Neural progenitor cell (in vitro differentiated cells): ENCODE results near the gene NAA15. TPM values are rescaled to one million over a fixed set of nuclear protein-coding genes. Genes with fewer than 3 reads are reported as not detected.

Source experiments
- DNase-seq: peaks from one replicate; pipeline ENCODE4 v3.0.0-alpha.2; 2016; ENCODE audit warnings: low spot score
- H2AFZ ChIP-seq: fragments of 200-600 bp; sonication (generic); replicated peaks from 2 replicates; pipeline ENCODE4 v1.6.1; 2016; ENCODE audit warnings: antibody characterized with exemption
- H3F3A ChIP-seq: fragments of 200-600 bp; sonication (generic); 2 replicates; pipeline ENCODE4 v1.6.1; 2016; ENCODE audit warnings: antibody characterized with exemption, low read depth
- H3K27ac ChIP-seq: fragments of 200-600 bp; sonication (generic); 2 replicates; pipeline ENCODE4 v1.5.1; 2016; ENCODE audit warnings: mild to moderate bottlenecking
- H3K27me3 ChIP-seq: fragments of 200-600 bp; sonication (generic); 2 replicates; pipeline ENCODE4 v1.6.1; 2016; ENCODE audit warnings: mild to moderate bottlenecking, moderate library complexity
- H3K36me3 ChIP-seq: fragments of 200-600 bp; sonication (generic); 2 replicates; pipeline ENCODE4 v1.5.1; 2016
- H3K4me1 ChIP-seq: fragments of 200-600 bp; sonication (generic); 2 replicates; pipeline ENCODE4 v1.6.1; 2016; ENCODE audit warnings: mixed run types
- H3K4me2 ChIP-seq: fragments of 200-600 bp; sonication (generic); 2 replicates; pipeline ENCODE4 v1.6.1; 2016
- H3K4me3 ChIP-seq: fragments of 200-600 bp; sonication (generic); 2 replicates; pipeline ENCODE4 v1.5.1; 2016
- H3K79me2 ChIP-seq: fragments of 200-600 bp; sonication (generic); 2 replicates; pipeline ENCODE4 v1.6.1; 2016; ENCODE audit warnings: low read depth
- H3K9ac ChIP-seq: fragments of 200-600 bp; sonication (generic); 2 replicates; pipeline ENCODE4 v1.6.1; 2016
- H3K9me3 ChIP-seq: fragments of 200-600 bp; sonication (generic); 2 replicates; pipeline ENCODE4 v1.5.1; 2016; ENCODE audit warnings: low read depth
- H4K20me1 ChIP-seq: fragments of 200-600 bp; sonication (generic); 2 replicates; pipeline ENCODE4 v1.6.1; 2016; ENCODE audit warnings: low read depth
- H3K27ac Mint-ChIP-seq: 3 replicates; pipeline ENCODE4 v1.8.0; 2021; ENCODE audit warnings: mixed read lengths
- H3K27me3 Mint-ChIP-seq: 2 replicates; pipeline ENCODE4 v1.8.0; 2022; ENCODE audit warnings: low read depth, mild to moderate bottlenecking, inconsistent platforms, moderate library complexity, mixed read lengths; ENCODE audit not compliant: insufficient read depth
- H3K36me3 Mint-ChIP-seq: 3 replicates; pipeline ENCODE4 v1.8.0; 2021; ENCODE audit warnings: mixed read lengths
- H3K4me1 Mint-ChIP-seq: 3 replicates; pipeline ENCODE4 v1.8.0; 2021; ENCODE audit warnings: mixed read lengths
- H3K4me3 Mint-ChIP-seq: 3 replicates; pipeline ENCODE4 v1.8.0; 2021; ENCODE audit warnings: mild to moderate bottlenecking, moderate library complexity, mixed read lengths
- H3K9me3 Mint-ChIP-seq: 3 replicates; pipeline ENCODE4 v1.8.0; 2020; ENCODE audit warnings: mixed read lengths
- CTCF ChIP-seq: fragments of 200-600 bp; sonication (generic); IDR thresholded peaks from 2 replicates; pipeline ENCODE4 v1.5.1; 2017; ENCODE audit warnings: antibody characterized with exemption, mild to moderate bottlenecking
- EZH2 ChIP-seq: fragments of 200-600 bp; sonication (generic); IDR thresholded peaks from 2 replicates; pipeline ENCODE4 v1.6.1; 2017; ENCODE audit warnings: antibody characterized with exemption, mild to moderate bottlenecking, moderate library complexity
- EZH2phosphoT487 ChIP-seq: fragments of 200-600 bp; sonication (generic); IDR thresholded peaks from 2 replicates; pipeline ENCODE4 v1.6.1; 2017; ENCODE audit warnings: antibody characterized with exemption
- total RNA-seq: library from RNA; depleted of rRNA; stranded (reverse); fragments of >200 nt; gene quantifications from 2 replicates; pipeline ENCODE4 v1.2.3, GENCODE V29; 2015; ENCODE audit warnings: low replicate concordance

The NAA15 gene
- total RNA-seq, 1 donor from 2014 or later: 69.0 TPM

GRCh38 chr4:139315221-139315675 is 13.9 kb downstream of the NAA15 start:
- no peak for TF ChIP-seq CTCF
- no peak for TF ChIP-seq EZH2phosphoT487
- Mint-ChIP-seq H3K36me3 (peaks cover 57% of the 10 kb centered on the region), H3K27me3 (no peaks in the 10 kb centered on the region), H3K4me1 (no peaks in the 10 kb centered on the region), H3K27ac (no peak overlapping the region), H3K9me3 (peaks cover 45% of the 10 kb centered on the region), H3K4me3 (no peak overlapping the region)
- Histone ChIP-seq H4K20me1 (peaks cover 41% of the 10 kb centered on the region), H3K79me2 (peaks cover 100% of the 10 kb centered on the region), H3K4me2 (peak overlapping the region; percentile 32), H3K9me3 (no peaks in the 10 kb centered on the region), H3K27ac (no peak overlapping the region), H3F3A (peaks cover 21% of the 10 kb centered on the region), H3K36me3 (no peaks in the 10 kb centered on the region), H3K27me3 (no peaks in the 10 kb centered on the region), H3K9ac (no peak overlapping the region), H2AFZ (no peak overlapping the region), H3K4me1 (peaks cover 17% of the 10 kb centered on the region), H3K4me3 (no peak overlapping the region)
- peak; percentile 23 for DNase-seq

- Mint-ChIP-seq H3K27me3 (no peaks in the 10 kb centered on the region), H3K36me3 (peaks cover 62% of the 10 kb centered on the region), H3K27ac (no peak overlapping the region), H3K4me1 (no peaks in the 10 kb centered on the region), H3K9me3 (peaks cover 51% of the 10 kb centered on the region), H3K4me3 (no peak overlapping the region)
- H3K9ac ChIP-seq: no peak overlapping the region
- peaks cover 17% of the 10 kb centered on the region for H3K4me1 ChIP-seq
- H3K4me3 ChIP-seq: no peak overlapping the region
- no peaks in the 10 kb centered on the region for H3K27me3 ChIP-seq
- no peaks in the 10 kb centered on the region for H3K36me3 ChIP-seq
- H2AFZ ChIP-seq: no peak overlapping the region
- no peak overlapping the region for H3K27ac ChIP-seq
- H3K9me3 ChIP-seq: no peaks in the 10 kb centered on the region
- H3K79me2 ChIP-seq: peaks cover 100% of the 10 kb centered on the region
- no peak for DNase-seq
- TF ChIP-seq CTCF: no peak
- TF ChIP-seq EZH2: no peak
- no peak for TF ChIP-seq EZH2phosphoT487
- peaks cover 21% of the 10 kb centered on the region for H3F3A ChIP-seq
- no peak overlapping the region for H3K4me2 ChIP-seq
- H4K20me1 ChIP-seq: peaks cover 36% of the 10 kb centered on the region
Observed at GRCh38 chr4:139316733-139317132, 15.4 kb downstream of the NAA15 start.

DNA sequence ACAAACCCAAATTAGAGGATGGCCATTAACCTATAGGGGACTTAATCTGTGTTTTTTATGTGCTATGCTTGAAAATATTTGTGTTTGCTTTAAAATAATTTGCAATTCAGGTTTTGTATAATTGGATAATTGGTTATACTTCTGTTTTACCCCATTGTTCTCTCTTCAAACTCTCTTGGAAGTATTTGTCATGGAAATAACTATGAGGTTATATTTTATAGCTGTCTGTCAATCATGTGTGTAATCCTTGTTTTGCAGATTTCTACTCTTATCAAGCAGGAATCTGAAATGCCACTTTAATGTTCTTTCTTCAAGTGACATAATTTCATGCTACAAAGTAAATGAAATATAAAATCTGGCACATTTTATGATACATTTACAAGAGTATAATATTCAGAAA is 16.3 kb downstream of the NAA15 start:
- Mint-ChIP-seq H3K4me1 (no peaks in the 10 kb centered on the region), H3K9me3 (peaks cover 55% of the 10 kb centered on the region)
- no peak overlapping the region for H3K27ac ChIP-seq

More for the DNA sequence above, 16.3 kb downstream of the NAA15 start:
- no peak overlapping the region for H3K4me3 Mint-ChIP-seq
- no peaks in the 10 kb centered on the region for H3K27me3 Mint-ChIP-seq
- Histone ChIP-seq H3K9ac (no peak overlapping the region), H4K20me1 (peaks cover 40% of the 10 kb centered on the region), H2AFZ (no peak overlapping the region), H3K4me1 (peaks cover 17% of the 10 kb centered on the region), H3F3A (peaks cover 21% of the 10 kb centered on the region), H3K4me2 (no peak overlapping the region), H3K79me2 (peaks cover 100% of the 10 kb centered on the region), H3K27me3 (no peaks in the 10 kb centered on the region), H3K9me3 (no peaks in the 10 kb centered on the region), H3K4me3 (no peak overlapping the region), H3K36me3 (no peaks in the 10 kb centered on the region)
- DNase-seq: no peak
- TF ChIP-seq EZH2phosphoT487: no peak
- no peak for TF ChIP-seq CTCF
- TF ChIP-seq EZH2: no peak
- no peak overlapping the region for H3K27ac Mint-ChIP-seq
- peaks cover 58% of the 10 kb centered on the region for H3K36me3 Mint-ChIP-seq
